Right ventricle myocardium inferior (tissue), 1 donor: ENCODE data around the gene PGAP1. TPM values are rescaled to one million over a fixed set of nuclear protein-coding genes. Genes with fewer than 3 reads are reported as not detected.

Source experiments
- ATAC-seq: fragments of 200-7000 bp; cut with Tn5 transposase; one replicate; pipeline ENCODE4 v1.9.1; 2020; ENCODE audit warnings: mild to moderate bottlenecking, moderate library complexity
- DNase-seq: peaks from one replicate; pipeline ENCODE4 v3.0.0; 2021; ENCODE audit errors: missing footprints
- intact Hi-C: fragments of 100-400 bp; cut with DNase I; formaldehyde crosslinking; loops from one replicate; pipeline ENCODE4 v1.11.0; 2022
- total RNA-seq: library from RNA; stranded (reverse); fragmentation: NEBNext Ultra II Directional; extraction: Animal tissue kit (Norgen Biotek cat#: 25700); gene quantifications from one replicate; pipeline ENCODE4 v1.2.1, GENCODE V29; 2021
- donor health status: DM: no; HTN: yes; CAD: no; lungs with severe emphysema.

PGAP1 gene
- total RNA-seq, 1 donor from 2014 or later, result 5.2 TPM

GRCh38 chr2:196830701-196831100, 95.8 kb downstream of the PGAP1 start:
- DNase-seq, result no peak
- intact Hi-C loops, result no loop called here
- no peak for ATAC-seq

GRCh38 chr2:196827356-196827755, 99.2 kb downstream of the PGAP1 start:
- intact Hi-C loops, result no loop called here
- DNase-seq (no peak), ATAC-seq (no peak)

GRCh38 chr2:196823750-196824522, 102.6 kb downstream of the PGAP1 start:
- no peak for DNase-seq
- no peak for ATAC-seq
- intact Hi-C loops, result no loop called here

GRCh38 chr2:196821195-196821594, 105.3 kb downstream of the PGAP1 start:
- DNase-seq (no peak), ATAC-seq (no peak)
- intact Hi-C loops, result no loop called here

- no peak for ATAC-seq
- intact Hi-C loops, result no loop called here
Observed at GRCh38 chr2:196809260-196809659, 117.2 kb downstream of the PGAP1 start, which contains the start of gene C2orf66. Gene C2orf66, minus strand, starts transcription at chr2:196809355. Its CDS starts 19 bp downstream, at chr2:196809336.

GRCh38 chr2:196808083-196808665, 118.3 kb downstream of the PGAP1 start:
- no peak for ATAC-seq
- no peak for DNase-seq
- intact Hi-C loops, result no loop called here

More at GRCh38 chr2:196809260-196809659, 117.2 kb downstream of the PGAP1 start, which contains the start of gene C2orf66:
- DNase-seq, result no peak

GRCh38 chr2:196804381-196804780, 122.1 kb downstream of the PGAP1 start:
- DNase-seq, result no peak
- intact Hi-C loops, result no loop called here
- no peak for ATAC-seq

- intact Hi-C loops, result no loop called here
- DNase-seq (no peak), ATAC-seq (no peak)
Observed at GRCh38 chr2:196802401-196802800, 124.1 kb downstream of the PGAP1 start.

GRCh38 chr2:196801674-196802261, 124.7 kb downstream of the PGAP1 start:
- intact Hi-C loops, result no loop called here
- ATAC-seq, result no peak
- no peak for DNase-seq

GRCh38 chr2:196798980-196799379, 127.5 kb downstream of the PGAP1 start:
- ATAC-seq (no peak), DNase-seq (no peak)
- intact Hi-C loops, result no loop called here

- intact Hi-C loops, result no loop called here
- DNase-seq, result no peak
- ATAC-seq, result no peak
Observed at GRCh38 chr2:196792865-196793264, 133.6 kb downstream of the PGAP1 start.

GRCh38 chr2:196783431-196784094, 142.9 kb downstream of the PGAP1 start:
- intact Hi-C loops, result no loop called here
- no peak for ATAC-seq

More at GRCh38 chr2:196783431-196784094, 142.9 kb downstream of the PGAP1 start:
- DNase-seq, result no peak

Other genes starting within 250 kb of the PGAP1 start
- gene GTF3C3, start 127.0 kb downstream of the PGAP1 start, total RNA-seq, result 18.4 TPM
- not detected for gene C2orf66, start 117.4 kb downstream of the PGAP1 start, total RNA-seq